ENCODE measurements around the gene PKD2. TPM values are rescaled to one million over a fixed set of nuclear protein-coding genes. Genes with fewer than 3 reads are reported as not detected.
"Not testable (repeated sequence)": the region's sequence is repeated elsewhere in the genome, so short reads cannot be mapped to it uniquely, and the experiment has no call there.

The PKD2 gene
- total RNA-seq, 1 donor: 106 TPM

DNA sequence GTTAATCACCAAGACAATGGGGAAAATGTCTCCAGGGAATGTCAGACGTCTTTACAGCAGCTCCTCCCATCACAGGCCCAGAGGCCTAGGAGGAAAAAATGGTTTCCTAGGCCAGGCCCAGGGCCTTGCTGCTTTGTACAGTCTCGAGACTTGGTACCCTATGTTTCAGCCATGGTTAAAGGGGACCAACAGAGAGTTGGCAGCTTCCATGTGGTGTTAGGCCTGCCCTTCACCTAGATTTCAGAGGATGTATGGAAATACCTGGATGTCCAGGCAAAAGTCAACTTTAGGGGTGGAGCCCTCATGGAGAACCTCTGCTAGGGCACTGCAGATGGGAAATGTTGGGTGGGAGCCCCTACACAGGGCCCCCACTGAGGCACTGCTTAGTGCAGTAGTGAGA is 112.5 kb downstream of the PKD2 start:
- Histone ChIP-seq H3K27ac (ENCODE audit: low read depth, low read length) (no peak overlapping the region), H3K9me3 (ENCODE audit: low read depth, low read length) (peaks cover 6% of the 10 kb centered on the region), H3K36me3 (ENCODE audit: insufficient read depth, low read length) (no peaks in the 10 kb centered on the region), H3K27me3 (ENCODE audit: insufficient read depth, low read length) (no peaks in the 10 kb centered on the region), H2AFZ (ENCODE audit: low read length) (no peak overlapping the region), H4K20me1 (ENCODE audit: insufficient read depth, low read length) (no peaks in the 10 kb centered on the region), H3K79me2 (ENCODE audit: insufficient read depth, low read length) (no peaks in the 10 kb centered on the region), H3K4me3 (ENCODE audit: insufficient read depth, low read length) (no peak overlapping the region), H3K4me1 (ENCODE audit: insufficient read depth, low read length) (no peaks in the 10 kb centered on the region), H3K4me2 (ENCODE audit: insufficient read depth, low read length) (no peak overlapping the region)
- DNase-seq (ENCODE audit: insufficient read length, low spot score, missing footprints): no peak
- TF ChIP-seq, protein P1, sequence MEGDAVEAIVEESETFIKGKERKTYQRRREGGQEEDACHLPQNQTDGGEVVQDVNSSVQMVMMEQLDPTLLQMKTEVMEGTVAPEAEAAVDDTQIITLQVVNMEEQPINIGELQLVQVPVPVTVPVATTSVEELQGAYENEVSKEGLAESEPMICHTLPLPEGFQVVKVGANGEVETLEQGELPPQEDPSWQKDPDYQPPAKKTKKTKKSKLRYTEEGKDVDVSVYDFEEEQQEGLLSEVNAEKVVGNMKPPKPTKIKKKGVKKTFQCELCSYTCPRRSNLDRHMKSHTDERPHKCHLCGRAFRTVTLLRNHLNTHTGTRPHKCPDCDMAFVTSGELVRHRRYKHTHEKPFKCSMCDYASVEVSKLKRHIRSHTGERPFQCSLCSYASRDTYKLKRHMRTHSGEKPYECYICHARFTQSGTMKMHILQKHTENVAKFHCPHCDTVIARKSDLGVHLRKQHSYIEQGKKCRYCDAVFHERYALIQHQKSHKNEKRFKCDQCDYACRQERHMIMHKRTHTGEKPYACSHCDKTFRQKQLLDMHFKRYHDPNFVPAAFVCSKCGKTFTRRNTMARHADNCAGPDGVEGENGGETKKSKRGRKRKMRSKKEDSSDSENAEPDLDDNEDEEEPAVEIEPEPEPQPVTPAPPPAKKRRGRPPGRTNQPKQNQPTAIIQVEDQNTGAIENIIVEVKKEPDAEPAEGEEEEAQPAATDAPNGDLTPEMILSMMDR (IDR thresholded peaks at IDR 0.05; ENCODE audit: extremely low read depth, low read depth, low read length): no peak

GRCh38 chr4:88122260-88122659 is 114.8 kb downstream of the PKD2 start:
- not testable (repeated sequence) for H3K27me3 ChIP-seq (ENCODE audit: insufficient read depth, low read length); H3K36me3 ChIP-seq (ENCODE audit: insufficient read depth, low read length); H3K79me2 ChIP-seq (ENCODE audit: insufficient read depth, low read length); DNase-seq (ENCODE audit: insufficient read length, low spot score, missing footprints); H3K27ac ChIP-seq (ENCODE audit: low read depth, low read length); H3K4me1 ChIP-seq (ENCODE audit: insufficient read depth, low read length); H3K4me2 ChIP-seq (ENCODE audit: insufficient read depth, low read length); H2AFZ ChIP-seq (ENCODE audit: low read length); H4K20me1 ChIP-seq (ENCODE audit: insufficient read depth, low read length); H3K9me3 ChIP-seq (ENCODE audit: low read depth, low read length); H3K4me3 ChIP-seq (ENCODE audit: insufficient read depth, low read length)

Small RNA genes lying within 50 kb of the gene (small RNA-seq; reads per million reads assigned to genes)
- gene RNU1-36P: not detected

Other genes with a start within 250 kb of the PKD2 start
- 14.4 and 15.6 TPM in 2 replicates for gene IBSP, start 208.1 kb upstream of the PKD2 start, total RNA-seq
- not detected in 2 replicates for gene MEPE, start 174.7 kb upstream of the PKD2 start, total RNA-seq
- gene SPP1, start 31.9 kb upstream of the PKD2 start, total RNA-seq: 7.6 and 16.2 TPM in 2 replicates
- 0.36 and 0.59 TPM in 2 replicates for gene ABCG2, start 151.0 kb downstream of the PKD2 start, total RNA-seq

Measured in osteoblast (primary cell).